Suppressor macrophage (primary cell): ENCODE measurements around the gene PDIA4.
"Not testable (repeated sequence)": the region's sequence is repeated elsewhere in the genome, so short reads cannot be mapped to it uniquely, and the experiment has no call there.

Experiments
- DNase-seq, 4 experiments: peaks; one replicate each; pipeline ENCODE4 v3.0.0-alpha.2; 2020 to 2022

PDIA4 gene

GRCh38 chr7:149003018-149003417, 25.3 kb downstream of the PDIA4 start:
- no peak for DNase-seq

GRCh38 chr7:149002604-149003003, 25.7 kb downstream of the PDIA4 start:
- DNase-seq = no peak

- DNase-seq = no peak
Observed at GRCh38 chr7:149001427-149002068, 26.8 kb downstream of the PDIA4 start.

- no peak for DNase-seq
Observed at GRCh38 chr7:149000961-149001360, 27.3 kb downstream of the PDIA4 start.

GRCh38 chr7:148999192-148999591, 29.1 kb downstream of the PDIA4 start:
- no peak for DNase-seq

- DNase-seq = no peak
Observed at GRCh38 chr7:148997497-148997896, 30.8 kb downstream of the PDIA4 start.

- DNase-seq = no peak
Observed at GRCh38 chr7:148994576-148994975, 33.7 kb downstream of the PDIA4 start.

- DNase-seq = no peak
Observed at GRCh38 chr7:148993193-148993592, 35.1 kb downstream of the PDIA4 start.

- no peak for DNase-seq
Observed at GRCh38 chr7:148991536-148991935, 36.8 kb downstream of the PDIA4 start.

GRCh38 chr7:148987751-148988512, 40.4 kb downstream of the PDIA4 start:
- peak in 3 of 4 experiments; percentile 28 to 43 (median 40) for DNase-seq

GRCh38 chr7:148987010-148987750, 41.1 kb downstream of the PDIA4 start:
- DNase-seq = peak; percentile 83 to 94 (median 92)

- no peak for DNase-seq
Observed at GRCh38 chr7:148986742-148987009, 41.6 kb downstream of the PDIA4 start.

- DNase-seq = peak; percentile 73 to 81 (median 77)
Observed at GRCh38 chr7:148983200-148984146, 44.8 kb downstream of the PDIA4 start.

- DNase-seq = peak in 3 of 4 experiments; percentile 37 to 52 (median 47)
Observed at GRCh38 chr7:148982654-148983199, 45.6 kb downstream of the PDIA4 start.

- no peak for DNase-seq
Observed at GRCh38 chr7:148979827-148980226, 48.5 kb downstream of the PDIA4 start.

- not testable (repeated sequence) for DNase-seq
Observed at GRCh38 chr7:148979072-148979471, 49.2 kb downstream of the PDIA4 start.

- no peak for DNase-seq
Observed at GRCh38 chr7:148978091-148978490, 50.2 kb downstream of the PDIA4 start.

GRCh38 chr7:148975896-148976295, 52.4 kb downstream of the PDIA4 start:
- no peak for DNase-seq

- no peak for DNase-seq
Observed at GRCh38 chr7:148973256-148973655, 55.0 kb downstream of the PDIA4 start.

- DNase-seq = peak; percentile 78 to 94 (median 82)
Observed at GRCh38 chr7:148972375-148972774, 55.9 kb downstream of the PDIA4 start.

GRCh38 chr7:148967602-148968001, 60.7 kb downstream of the PDIA4 start:
- no peak for DNase-seq

- no peak for DNase-seq
Observed at GRCh38 chr7:148967032-148967372, 61.3 kb downstream of the PDIA4 start.
